Uterus (tissue), 4 donors: ENCODE measurements around the gene ADAMTS12. TPM values are rescaled to one million over a fixed set of nuclear protein-coding genes. Genes with fewer than 3 reads are reported as not detected.
"Not testable (repeated sequence)": the region's sequence is repeated elsewhere in the genome, so short reads cannot be mapped to it uniquely, and the experiment has no call there.

Experiments used
- DNase-seq, 2 donors: peaks; one replicate each; pipeline ENCODE4 v3.0.0-alpha.2; 2019 to 2020
- H3K27ac ChIP-seq, 2 donors: fragments of 200-600 bp; sonication (generic); 1 replicate in 1 of 2; 2 replicates in 1 of 2; pipeline ENCODE4 v1.5.1; 2016 to 2018
- H3K27me3 ChIP-seq, 2 donors: fragments of 200-600 bp; sonication (generic); one replicate each; pipeline ENCODE4 v1.5.1; 2018 to 2019; ENCODE audit warnings: control low read depth in 1 of 2
- H3K36me3 ChIP-seq, 2 donors: fragments of 200-600 bp; sonication (generic); one replicate each; pipeline ENCODE4 v1.5.1; 2019; ENCODE audit warnings: control low read depth in 1 of 2
- H3K4me1 ChIP-seq, 2 donors: fragments of 200-600 bp; sonication (generic); one replicate each; pipeline ENCODE4 v1.5.1; 2018 to 2019; ENCODE audit warnings: control low read depth in 1 of 2
- H3K4me3 ChIP-seq, 2 donors: fragments of 200-600 bp; sonication (generic); 1 replicate in 1 of 2; 2 replicates in 1 of 2; pipeline ENCODE4 v1.5.1; 2018 to 2019; ENCODE audit warnings: mild to moderate bottlenecking in 1 of 2
- H3K9me3 ChIP-seq, 2 donors: fragments of 200-600 bp; sonication (generic); one replicate each; pipeline ENCODE4 v1.5.1; 2019; ENCODE audit warnings: control low read depth in 1 of 2
- POLR2A ChIP-seq, 2 donors: fragments of 450-650 bp; IDR thresholded peaks; one replicate each; pipeline ENCODE4 v1.6.1; 2016; ENCODE audit warnings: antibody characterized with exemption in 2 of 2, mild to moderate bottlenecking in 1 of 2, moderate library complexity in 1 of 2
- intact Hi-C: fragments of 100-400 bp; cut with DNase I; formaldehyde crosslinking; loops from one replicate; pipeline ENCODE4 v1.15.1; 2023; ENCODE audit warnings: low total_unique reads
- total RNA-seq, 4 donors: library from RNA; depleted of rRNA in 3 of 4; stranded (reverse); fragments of >200 nt in 3 of 4; gene quantifications; one replicate each; pipeline versions ENCODE4 v1.1.0 to v1.2.4, GENCODE V29; 2014 to 2023
- TF ChIP-seq, protein P1 (sequence below), 4 experiments: fragments of 200-600 bp in 2 of 4; fragments of 450-650 bp in 2 of 4; sonication (generic) in 2 of 4; IDR thresholded peaks; one replicate each; pipeline ENCODE4 v1.5.1; 2016 to 2019; ENCODE audit warnings: antibody characterized with exemption in 4 of 4, mild to moderate bottlenecking in 2 of 4, moderate library complexity in 1 of 4
- donor health status: DM: yes; HTN: yes; CAD: no.

Gene ADAMTS12
- total RNA-seq, 4 donors from 2014 or later, result 0.51 to 37.5 (median 15.6) TPM

DNA sequence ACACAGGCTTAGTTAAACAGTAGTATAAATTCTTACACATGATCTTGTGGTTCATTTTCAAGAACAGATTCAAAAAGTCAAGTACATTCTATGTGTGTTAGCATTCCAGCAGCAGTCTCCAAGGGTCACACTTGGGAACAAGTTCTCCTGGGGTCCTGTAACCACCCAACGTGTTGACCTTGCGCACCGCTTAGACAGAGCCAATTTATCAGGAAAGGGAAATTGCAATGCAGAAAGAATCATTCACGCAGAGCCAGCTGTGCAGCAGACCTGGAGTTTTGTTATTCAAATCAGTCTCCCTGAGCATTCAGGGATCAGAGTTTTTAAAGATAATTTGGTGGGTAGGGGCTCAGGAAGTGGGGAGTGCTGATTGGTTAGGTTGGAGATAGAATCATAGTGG is 35.9 kb upstream of the ADAMTS12 start:
- Histone ChIP-seq H3K4me1 (no peaks in the 10 kb centered on the region), H3K27ac (no peak overlapping the region), H3K9me3 (no peaks in the 10 kb centered on the region), H3K27me3 (no peaks in the 10 kb centered on the region), H3K36me3 (no peaks in the 10 kb centered on the region), H3K4me3 (no peak overlapping the region)
- intact Hi-C loops, result no loop called here
- TF ChIP-seq POLR2A (IDR thresholded peaks at IDR 0.05), result no peak
- TF ChIP-seq, protein P1, sequence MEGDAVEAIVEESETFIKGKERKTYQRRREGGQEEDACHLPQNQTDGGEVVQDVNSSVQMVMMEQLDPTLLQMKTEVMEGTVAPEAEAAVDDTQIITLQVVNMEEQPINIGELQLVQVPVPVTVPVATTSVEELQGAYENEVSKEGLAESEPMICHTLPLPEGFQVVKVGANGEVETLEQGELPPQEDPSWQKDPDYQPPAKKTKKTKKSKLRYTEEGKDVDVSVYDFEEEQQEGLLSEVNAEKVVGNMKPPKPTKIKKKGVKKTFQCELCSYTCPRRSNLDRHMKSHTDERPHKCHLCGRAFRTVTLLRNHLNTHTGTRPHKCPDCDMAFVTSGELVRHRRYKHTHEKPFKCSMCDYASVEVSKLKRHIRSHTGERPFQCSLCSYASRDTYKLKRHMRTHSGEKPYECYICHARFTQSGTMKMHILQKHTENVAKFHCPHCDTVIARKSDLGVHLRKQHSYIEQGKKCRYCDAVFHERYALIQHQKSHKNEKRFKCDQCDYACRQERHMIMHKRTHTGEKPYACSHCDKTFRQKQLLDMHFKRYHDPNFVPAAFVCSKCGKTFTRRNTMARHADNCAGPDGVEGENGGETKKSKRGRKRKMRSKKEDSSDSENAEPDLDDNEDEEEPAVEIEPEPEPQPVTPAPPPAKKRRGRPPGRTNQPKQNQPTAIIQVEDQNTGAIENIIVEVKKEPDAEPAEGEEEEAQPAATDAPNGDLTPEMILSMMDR (IDR thresholded peaks at IDR 0.05), result no peak
- no peak for DNase-seq

DNA sequence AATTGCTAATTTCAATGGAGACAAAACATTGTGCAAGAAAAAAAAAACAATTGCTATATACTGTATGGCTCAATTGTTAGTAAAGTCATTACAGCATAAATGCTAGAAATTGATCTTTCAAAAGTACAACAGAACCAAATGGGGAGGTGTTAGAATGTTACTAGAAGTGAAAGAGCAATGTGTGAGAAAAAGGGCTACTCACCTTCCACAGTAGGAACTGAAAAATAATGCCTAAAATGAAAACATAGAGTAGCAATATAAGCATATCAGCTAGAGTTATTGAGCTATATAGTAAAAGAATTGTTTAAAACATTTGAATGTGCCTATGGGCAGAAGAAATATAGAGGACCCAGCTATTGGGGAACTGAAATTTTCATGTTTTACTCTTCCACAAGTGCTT is 33.5 kb upstream of the ADAMTS12 start:
- intact Hi-C loops, result no loop called here
- H3K4me1 ChIP-seq, result no peaks in the 10 kb centered on the region
- no peak overlapping the region for H3K4me3 ChIP-seq
- H3K9me3 ChIP-seq, result no peaks in the 10 kb centered on the region
- H3K36me3 ChIP-seq, result no peaks in the 10 kb centered on the region
- H3K27ac ChIP-seq, result no peak overlapping the region
- H3K27me3 ChIP-seq, result no peaks in the 10 kb centered on the region
- DNase-seq, result no peak
- TF ChIP-seq, protein P1 (IDR thresholded peaks at IDR 0.05), result no peak
- no peak for TF ChIP-seq POLR2A (IDR thresholded peaks at IDR 0.05)

DNA sequence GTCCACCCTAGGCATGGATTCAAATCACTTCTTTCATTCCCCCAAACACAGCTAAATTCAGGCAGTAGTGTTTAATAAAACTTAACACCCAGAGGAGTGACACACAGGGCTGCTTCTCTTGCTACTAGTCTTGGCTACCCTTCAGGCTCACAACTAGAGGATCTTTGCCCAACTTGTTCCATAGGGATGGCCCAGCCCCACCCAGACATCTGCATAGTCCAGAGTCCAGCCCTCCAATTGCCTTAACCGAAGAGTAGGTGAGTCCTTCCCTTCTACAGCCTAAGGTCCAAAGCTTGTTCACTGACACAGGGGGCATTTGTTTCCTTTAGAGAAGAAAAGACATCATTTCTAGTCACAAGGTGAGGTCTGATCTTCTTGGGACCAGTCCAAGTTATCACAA is 29.2 kb upstream of the ADAMTS12 start:
- Histone ChIP-seq H3K27ac (no peak overlapping the region), H3K27me3 (no peaks in the 10 kb centered on the region), H3K4me1 (no peaks in the 10 kb centered on the region), H3K36me3 (no peaks in the 10 kb centered on the region), H3K4me3 (no peak overlapping the region), H3K9me3 (no peaks in the 10 kb centered on the region)
- TF ChIP-seq POLR2A (IDR thresholded peaks at IDR 0.05), result no peak
- TF ChIP-seq, protein P1 (IDR thresholded peaks at IDR 0.05), result no peak
- no peak for DNase-seq
- intact Hi-C loops, result no loop called here

DNA sequence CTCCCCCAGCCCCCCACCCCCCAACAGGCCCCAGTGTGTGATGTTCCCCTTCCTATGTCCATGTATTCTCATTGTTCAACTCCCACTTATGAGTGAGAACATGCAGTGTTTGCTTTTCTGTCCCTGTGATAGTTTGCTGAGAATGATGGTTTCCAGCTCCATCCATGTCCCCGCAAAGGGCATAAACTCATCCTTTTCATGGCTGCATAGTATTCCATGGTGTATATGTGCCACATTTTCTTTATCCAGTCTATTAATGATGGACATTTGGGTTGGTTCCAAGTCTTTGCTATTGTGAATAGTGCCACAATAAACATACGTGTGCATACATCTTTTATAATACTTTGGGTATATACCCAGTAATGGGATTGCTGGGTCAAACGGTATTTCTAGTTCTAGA is 23.1 kb upstream of the ADAMTS12 start:
- intact Hi-C loops, H3K9me3 ChIP-seq, H3K4me3 ChIP-seq, H3K4me1 ChIP-seq, H3K36me3 ChIP-seq, DNase-seq, H3K27me3 ChIP-seq, H3K27ac ChIP-seq: not testable (repeated sequence)

DNA sequence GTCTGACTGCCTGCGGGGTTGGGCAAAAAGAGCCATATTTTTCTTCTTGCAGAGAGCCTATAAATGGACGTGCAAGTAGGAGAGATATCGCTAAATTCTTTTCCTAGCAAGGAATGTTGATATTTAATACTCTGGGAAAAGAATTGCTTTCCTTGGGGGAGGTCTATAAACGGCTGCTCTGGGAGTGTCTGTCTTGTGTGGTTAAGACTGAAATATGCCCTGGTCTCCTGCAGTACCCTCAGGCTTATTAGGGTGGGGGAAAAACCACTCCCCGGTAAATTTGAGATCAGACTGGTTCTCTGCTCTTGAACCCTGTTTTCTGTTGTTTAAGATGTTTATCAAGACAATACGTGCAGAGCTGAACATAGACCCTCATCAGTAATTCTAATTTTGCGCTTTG is 14.5 kb upstream of the ADAMTS12 start:
- H3K36me3 ChIP-seq, H3K27ac ChIP-seq, intact Hi-C loops, H3K4me1 ChIP-seq, H3K27me3 ChIP-seq, H3K4me3 ChIP-seq, H3K9me3 ChIP-seq, DNase-seq: not testable (repeated sequence)

DNA sequence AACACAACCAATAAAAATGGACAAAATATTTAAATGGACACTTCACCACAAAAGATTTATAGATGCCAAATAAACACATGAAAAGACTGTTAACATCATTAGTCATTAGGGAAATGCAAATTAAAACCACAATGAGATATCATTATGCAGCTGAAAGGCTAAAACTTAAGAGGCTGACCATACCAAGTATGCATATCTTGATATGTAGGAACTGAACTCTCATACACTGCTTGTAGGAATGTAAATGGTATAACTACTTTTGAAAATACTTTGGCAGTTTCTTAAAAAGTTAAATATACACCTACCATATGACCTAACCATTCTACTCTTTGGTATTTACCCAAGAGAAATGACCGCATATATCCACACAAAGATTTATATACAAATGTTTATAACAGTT is 13.6 kb upstream of the ADAMTS12 start:
- H3K36me3 ChIP-seq, result no peaks in the 10 kb centered on the region

More for the DNA sequence above, 13.6 kb upstream of the ADAMTS12 start:
- TF ChIP-seq, protein P1 (IDR thresholded peaks at IDR 0.05), result no peak
- no peak for TF ChIP-seq POLR2A (IDR thresholded peaks at IDR 0.05)
- Histone ChIP-seq H3K4me1 (no peaks in the 10 kb centered on the region), H3K27me3 (no peaks in the 10 kb centered on the region), H3K9me3 (peaks cover 2 to 3% of the 10 kb centered on the region in 2 donors), H3K27ac (no peak overlapping the region), H3K4me3 (no peak overlapping the region)
- intact Hi-C loops, result no loop called here
- DNase-seq, result no peak
